ENCODE results near the gene TTC7B.
A peak's percentile ranks its signal among the peaks of the same experiment; 100 is the strongest.

TTC7B gene

DNA sequence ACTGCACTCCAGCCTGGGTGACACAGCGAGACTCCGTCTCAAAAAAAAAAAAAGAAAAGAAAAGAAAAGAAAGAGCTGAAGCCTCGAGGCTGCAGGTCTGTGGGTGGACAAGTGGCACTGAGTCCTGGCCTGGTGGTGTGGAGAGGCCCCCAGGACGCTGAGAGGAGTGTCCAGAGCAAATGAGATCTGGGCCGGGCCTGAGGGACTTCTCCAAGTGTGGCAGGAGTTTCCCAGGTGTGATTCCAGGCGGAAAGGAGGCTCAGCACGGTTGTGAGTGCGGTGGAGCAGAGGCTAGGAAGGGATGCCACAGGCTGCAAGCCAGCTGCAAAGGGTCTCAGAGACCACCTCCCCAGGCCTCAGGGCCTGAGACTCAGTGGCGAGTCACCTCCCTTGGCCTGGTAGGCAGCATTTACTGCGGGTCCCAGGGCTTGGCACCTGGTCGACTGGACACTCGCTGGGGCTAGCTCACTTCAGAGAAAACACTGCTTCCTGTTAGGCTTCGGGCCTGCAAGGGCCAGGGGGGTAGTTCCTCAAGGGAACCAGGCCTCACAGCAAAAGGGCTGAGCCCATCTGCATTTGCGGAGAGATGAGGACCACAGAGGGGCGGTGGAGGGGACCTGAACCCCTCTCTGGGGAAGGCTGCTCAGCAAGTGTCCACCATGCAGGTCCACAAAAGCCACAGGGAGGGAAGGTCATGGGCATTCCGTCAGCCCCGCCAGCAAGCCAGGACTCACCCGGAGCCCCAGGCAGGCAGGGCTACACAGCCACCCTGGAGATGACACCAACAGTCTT lies 11.7 kb downstream of the TTC7B start:
- DNase-seq, result no peak

DNA sequence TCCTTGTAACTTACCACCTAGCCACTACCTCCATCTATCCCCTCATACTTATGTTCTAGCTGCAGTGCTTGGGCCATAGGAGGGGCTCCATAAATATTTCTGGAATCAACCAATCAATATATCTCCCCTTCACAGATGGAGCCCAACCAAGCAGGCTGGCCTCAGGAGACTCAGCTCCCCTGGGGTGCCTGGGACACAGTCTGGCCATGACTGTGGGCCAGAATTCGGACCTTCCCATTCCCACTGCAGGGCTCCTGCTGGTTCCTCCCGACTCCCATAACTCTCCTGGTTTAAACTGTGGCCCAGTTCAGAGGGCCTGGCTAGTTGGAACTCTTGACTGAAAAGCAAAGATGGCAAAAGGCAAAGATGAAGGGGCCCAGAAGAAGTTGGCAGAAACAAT lies 13.0 kb downstream of the TTC7B start:
- DNase-seq, result no peak

DNA sequence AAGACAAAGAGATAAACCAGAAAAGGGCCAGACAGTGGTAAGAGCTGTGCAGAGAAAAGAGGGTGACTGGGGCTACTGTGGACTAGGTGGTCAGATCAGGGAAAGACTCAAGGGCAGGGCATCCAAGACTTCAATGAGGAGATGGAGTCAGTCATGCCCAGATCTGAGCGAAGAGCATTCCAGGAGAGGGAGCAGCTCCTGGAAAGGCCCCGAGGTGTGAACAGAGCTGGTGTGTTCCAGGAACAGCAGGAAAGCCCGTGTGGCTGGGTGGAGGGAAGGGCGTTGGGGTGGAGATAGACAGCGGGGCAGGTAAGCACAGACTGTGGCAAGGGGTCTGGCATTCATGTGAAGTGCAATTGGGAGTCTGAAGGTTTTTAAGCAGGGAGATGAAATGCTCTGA lies 16.8 kb downstream of the TTC7B start:
- DNase-seq, result no peak

DNA sequence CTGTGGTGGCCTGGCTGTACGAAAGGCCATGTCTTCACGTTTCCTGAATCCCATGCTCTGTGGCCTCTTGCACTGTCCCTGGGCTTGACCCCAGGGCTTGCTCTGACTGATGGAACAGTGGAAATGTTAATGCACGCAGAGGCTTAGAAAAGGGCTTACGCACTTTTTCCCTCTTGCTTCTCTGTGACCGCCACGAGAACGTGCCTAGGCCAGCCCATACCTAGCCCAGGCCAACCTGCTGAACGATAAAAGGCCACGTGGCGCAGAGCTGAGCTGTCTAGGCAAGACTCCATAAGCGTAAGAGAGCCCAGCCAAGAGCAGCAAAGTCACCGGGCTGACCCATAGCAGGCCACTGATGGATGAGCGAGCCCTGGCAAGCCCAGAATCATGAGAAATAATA lies 18.3 kb downstream of the TTC7B start:
- DNase-seq, result no peak

DNA sequence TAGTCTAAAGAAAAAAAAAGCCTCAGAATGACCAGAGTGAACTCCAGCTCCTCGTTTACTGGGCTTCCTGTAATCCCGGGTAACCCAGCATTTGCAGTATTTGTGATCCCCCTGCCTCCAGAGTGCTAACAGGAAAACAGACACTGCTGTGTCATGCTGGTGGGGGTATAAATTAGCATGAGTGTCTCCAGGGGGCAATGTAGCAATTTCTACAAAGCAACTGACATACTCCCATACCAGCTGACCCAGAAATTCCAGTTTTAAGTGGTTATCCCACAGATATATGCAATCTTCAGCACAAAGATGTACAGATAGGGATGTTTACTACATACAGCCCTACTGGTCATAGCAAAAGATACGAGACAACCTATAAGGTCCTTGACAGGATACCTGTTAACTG lies 18.8 kb downstream of the TTC7B start:
- no peak for DNase-seq

DNA sequence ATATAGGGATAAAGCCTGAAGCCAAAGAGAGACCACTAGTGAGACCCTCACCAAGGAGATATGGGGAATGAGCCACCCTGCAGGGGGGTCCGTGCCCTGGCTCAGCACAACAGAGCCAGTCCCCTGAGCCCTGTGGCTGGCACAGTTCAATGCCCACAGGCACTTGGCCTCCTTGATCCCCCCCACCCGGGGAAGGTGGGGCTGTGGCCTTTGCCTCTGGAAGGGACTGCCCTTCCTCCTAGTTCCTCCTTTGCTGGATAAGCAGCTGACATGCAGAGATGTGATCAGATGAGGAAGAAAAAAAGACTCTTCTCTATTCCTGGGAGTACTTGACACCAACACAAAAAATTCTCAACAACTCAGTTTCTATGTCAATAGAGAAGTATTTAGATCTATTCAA lies 19.9 kb downstream of the TTC7B start:
- DNase-seq, result peak in 1 of 2 experiments; percentile 44

DNA sequence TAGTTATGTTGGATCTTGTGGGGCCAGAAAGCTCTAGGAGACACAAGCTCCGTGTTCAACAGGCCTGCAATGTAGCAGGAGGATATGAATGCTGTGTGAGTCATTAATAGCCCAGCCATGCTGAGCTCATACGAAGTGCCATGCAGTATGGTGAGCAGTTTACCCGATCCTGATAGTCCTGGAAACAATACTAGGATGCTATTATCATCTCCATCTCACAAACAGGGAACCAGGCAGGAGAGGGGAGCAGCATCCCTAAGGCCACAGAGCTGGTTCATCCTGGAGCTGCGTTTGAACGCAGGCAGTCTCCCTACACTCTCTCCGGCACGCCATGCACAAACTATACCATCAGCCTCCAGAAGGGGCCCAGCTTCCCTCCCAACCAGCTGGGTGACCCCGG lies 20.5 kb downstream of the TTC7B start:
- DNase-seq, result no peak

DNA sequence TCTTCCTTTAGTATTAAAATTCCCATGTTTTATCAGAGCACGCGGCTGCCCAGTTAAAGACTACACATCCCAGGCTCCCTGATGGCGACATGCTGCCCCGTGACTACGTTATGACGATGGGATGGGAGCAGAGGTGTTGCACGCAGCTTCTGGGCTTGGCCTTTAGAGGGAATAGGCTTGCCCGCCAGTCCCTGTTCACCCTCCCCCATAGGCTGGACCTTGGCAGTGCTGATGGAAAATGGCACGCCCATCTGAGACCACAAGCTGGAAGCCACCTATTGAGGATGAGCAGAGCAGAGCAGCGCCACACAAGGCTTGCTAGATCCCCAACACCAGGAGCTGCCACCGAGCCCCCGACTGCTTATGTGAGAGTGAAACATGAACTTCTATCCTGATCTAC lies 24.7 kb downstream of the TTC7B start:
- no peak for DNase-seq

DNA sequence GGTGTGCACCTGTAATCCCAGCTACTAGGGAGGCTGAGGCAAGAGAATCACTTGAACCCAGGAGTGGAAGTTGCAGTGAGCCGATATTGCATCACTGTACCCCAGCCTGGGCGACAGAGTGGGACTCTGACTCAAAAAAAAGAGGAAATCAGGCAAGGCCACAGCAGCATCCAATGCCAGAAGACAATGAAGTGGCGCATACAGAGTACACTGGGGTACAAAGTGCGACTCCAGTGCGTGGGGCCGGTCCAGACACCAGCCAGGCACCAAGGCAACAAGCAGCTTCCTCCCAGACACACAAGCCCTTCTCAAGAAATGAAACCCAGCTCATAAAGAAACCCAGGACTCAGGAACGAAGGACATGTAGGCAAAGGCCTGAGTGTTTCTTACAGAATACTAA lies 28.2 kb downstream of the TTC7B start:
- DNase-seq, result peak; percentile 29 to 35

DNA sequence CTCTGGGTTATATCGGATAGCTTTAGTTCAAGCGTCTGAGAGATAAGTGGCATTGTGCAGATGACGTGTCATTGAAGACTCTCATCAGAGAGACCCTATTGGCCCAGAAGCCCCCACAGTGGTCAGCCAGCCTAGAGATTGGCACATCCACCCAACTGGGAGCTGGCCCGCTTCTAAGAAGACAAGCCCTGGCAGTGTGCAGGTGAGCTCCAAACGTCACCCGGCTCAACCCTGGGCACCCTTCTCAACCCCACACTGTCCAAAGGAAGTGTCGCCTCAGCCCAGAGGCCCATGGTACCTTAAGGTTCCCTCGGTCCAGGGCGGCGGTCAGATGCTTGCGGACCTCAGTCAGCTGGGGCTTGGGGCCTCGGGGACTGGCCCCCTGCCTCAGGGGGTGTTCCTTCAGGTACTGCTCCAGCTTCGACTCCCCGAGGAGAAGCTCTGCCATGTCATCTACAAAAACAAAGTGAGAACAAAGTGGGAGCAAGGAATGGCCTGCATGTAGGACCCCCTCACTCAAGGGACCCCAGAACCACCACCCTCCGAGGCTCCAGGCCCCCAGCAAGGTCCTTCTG lies 30.3 kb downstream of the TTC7B start:
- no peak for DNase-seq

DNA sequence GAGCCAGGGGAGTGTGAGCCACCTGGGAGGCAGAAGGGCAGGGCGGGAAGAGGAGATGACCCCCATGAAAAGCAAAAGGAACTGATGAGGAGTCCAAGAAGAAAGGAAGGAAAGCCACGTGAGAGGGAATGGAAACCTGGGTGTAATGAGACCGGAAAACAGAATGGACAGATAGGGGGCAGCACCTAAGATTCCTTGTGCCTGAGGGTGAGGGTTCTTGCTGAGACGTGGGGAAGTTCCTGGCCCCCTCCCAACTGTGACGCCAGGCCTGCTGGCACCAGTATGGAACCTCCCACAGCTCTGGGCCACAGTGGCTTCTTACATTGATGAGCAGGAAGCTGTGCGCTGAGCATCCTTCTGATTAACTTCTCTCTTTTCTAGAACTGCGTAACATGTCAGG lies 30.8 kb downstream of the TTC7B start:
- no peak for DNase-seq

DNA sequence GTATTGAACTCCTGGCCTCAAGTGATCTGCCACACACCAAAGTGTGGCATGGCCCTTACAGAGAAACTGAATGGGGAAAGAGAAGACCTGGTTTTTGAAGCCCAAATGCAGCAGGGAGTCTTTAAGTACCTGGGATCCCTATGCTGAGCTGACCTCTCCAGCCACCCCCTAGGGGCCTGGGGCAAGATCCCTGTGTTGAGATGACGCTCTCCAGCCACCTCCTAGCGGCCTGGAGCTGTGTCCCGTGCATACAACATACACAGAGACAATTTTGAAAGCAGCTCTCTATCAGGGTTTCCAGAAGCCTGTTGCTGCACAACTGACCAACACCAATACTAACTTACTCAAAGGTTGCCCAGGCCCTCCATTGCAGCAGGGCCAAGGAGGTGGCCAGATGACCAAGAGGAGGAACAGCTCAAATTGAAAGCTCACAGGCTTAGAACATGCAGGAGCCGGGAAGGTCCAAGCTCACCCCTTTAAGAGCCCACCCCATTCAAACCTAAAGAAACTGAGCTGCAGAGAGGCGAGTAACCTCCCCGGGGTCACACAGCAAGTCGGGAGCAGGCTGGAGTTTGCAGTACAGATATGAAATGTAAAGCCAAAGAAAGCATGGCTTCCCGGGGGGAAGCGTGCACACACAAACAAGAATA lies 31.5 kb downstream of the TTC7B start:
- no peak for DNase-seq

DNA sequence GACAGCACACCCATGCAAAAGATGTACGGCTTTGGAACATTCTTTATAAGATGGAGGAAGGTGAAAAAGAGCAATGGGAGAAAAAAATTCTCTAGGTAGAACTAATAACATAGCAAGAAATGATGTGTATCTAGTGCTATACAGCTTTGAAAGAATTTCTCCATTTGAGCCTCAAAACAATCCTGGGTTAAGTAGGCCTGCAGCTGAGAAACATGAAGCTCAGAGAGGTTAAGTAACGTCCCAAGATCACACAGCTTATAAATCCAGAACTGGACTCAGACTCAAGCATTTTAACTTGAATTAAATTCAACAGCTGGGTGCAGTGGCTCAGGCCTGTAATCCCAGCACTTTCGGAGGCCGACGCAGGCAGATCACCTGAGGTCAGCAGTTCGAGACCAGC lies 32.9 kb downstream of the TTC7B start:
- DNase-seq, result no peak

DNA sequence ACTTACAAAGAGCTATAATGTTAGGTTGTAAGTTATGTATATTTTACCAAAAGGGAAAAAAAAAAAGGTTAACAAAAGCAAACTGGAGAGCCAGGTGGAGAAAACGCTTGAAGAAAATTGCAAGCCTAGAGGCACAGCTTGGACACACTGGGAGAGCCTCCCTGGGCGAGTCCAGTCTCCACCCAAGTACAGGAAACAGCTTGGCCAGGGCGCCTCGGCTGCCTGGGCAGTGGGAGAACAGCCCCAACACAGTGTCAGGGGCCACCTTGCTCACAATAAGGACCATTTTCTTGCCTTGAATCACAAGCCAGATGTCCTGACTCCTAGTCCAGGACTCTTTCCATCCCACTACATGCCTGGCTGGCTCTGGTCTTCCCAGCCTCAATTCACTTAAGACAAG lies 33.3 kb downstream of the TTC7B start:
- no peak for DNase-seq

DNA sequence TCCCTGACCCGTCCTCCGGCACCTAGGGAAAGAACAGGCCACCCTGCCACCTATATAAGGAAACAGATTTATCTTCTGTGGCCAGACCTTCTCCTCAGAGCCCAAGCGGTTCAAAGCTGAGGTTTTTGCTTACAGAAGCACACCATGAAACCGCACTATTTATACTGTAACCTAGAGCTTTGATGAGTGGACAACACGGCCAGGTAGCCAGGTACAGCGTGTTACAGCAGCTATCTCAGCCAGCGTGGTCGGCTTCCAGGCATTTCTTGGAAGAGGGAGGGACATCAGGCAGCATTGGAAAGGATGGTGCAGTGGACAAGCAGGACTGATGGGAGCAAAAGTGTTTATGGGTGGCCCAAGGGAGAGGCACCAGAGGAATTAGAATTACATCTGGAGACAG lies 34.4 kb downstream of the TTC7B start:
- no peak for DNase-seq

DNA sequence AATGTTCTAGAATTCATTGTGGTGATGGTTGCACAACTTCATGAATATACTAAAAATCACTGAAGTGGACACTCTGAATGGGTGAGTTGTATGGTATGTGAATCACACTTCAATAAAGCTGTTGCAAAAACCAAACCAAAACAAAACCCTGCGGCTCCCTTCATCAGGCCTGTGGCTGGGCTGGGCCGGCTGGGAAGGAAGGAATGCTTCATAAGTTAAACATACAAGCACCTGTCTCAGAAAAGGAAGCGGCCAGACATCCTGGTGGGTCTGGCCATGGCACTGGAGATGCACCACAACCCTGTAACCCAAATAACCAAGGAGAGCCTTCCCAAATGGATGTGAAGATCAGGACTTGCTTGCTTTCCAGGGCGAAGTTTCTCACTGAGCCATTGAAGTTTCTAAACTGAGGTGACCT lies 34.9 kb downstream of the TTC7B start:
- DNase-seq, result no peak

DNA sequence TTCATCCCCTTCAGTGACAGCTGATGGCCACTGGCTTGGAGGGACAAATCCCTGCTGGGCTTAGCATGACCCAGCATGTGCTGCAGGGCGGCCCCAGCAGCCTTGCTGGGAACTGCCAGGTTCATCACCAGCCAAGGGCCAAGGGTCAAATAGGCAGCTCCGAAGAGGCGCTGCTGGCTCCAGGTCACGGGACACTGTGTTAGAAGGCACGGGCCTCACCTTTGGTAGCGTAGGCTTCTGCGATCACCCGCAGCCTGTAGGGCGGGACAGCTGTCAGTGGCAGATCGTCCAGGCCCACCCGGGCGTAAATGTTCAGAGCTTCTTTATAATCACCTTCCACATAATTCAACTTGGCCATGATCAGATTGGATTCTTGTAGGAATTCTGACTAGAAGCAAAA lies 35.7 kb downstream of the TTC7B start:
- DNase-seq, result no peak

DNA sequence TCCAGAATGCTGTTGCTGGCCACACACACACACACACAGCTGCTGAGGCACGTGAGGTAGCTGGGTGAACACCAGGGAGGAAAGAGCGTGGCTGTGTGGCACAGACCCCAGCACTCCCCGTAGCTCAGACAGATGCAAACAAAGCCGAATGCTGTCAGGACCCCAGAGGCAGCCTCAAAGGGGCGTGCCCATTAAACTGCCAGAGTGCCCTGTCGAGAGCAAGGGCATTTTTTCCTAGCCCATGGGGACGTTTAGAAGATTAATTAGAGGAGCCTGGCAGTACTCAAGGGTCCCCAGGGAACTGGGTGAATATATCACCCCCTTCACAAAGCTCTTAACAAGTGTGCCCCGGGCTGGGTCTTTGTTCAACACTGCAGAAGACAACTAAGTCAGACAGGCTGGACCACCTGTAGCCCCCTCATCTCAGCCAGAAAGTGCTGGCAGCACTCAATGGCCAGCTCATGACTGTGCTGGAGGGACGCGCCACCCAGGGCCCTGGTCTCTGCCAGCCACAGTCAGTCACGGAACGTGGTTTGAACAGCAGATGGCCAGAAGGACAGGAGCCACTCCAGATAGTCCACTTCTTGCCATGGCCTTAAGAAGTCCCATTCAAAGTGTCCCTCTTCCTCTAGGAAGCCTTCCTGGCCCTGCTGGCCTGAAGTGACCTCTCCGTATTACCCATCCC lies 37.5 kb downstream of the TTC7B start:
- DNase-seq, result no peak

DNA sequence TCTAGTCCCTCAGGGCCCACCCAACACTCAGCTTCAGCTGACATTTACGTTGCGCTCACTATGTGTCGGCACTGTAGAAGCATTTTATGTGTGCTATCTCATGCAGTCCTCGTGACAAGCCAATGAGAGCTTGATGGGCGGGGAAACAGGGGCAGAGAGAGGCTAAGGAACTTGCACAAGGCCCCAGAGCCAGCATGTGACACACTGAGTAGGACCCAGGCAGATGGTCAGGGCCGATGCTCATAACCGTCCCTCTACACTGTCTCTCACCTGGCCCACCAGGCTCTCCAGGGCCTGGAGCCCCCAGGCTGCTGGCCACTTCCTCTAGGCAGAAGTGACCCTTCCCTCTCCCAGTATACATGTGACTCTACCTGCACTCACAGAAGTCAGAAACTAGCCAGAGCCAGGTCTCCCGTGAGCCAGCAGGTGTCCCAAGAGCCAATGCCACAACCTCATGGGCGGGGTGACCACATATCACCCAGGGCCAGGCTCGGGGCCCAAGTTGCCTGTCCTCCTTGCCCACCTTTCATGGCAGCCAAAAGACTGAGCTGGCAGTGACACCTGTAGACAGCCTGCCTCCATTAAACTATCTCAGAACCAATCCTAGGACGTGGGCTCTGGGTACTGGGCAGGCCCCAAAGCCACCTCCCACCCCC lies 38.3 kb downstream of the TTC7B start:
- DNase-seq, result no peak

DNA sequence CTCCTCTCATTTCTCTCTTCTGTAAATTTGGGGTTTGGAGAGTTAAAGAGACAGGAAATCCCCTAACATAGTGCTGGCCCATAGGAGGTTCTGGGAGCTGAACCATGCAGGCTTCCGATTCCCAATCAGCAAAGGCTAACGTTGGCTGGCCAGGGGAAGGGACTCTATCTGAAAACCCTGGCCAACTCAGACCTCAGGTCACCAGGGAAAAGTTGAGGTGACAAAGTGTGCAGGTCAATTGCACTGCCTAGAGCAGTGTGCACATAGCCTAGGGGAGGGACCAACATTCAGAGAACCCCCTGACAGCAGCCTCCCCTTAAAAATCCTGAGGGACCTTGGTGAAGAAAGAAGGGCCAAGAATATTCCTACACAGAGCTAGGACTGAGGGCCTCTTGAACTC lies 38.9 kb downstream of the TTC7B start:
- no peak for DNase-seq

DNA sequence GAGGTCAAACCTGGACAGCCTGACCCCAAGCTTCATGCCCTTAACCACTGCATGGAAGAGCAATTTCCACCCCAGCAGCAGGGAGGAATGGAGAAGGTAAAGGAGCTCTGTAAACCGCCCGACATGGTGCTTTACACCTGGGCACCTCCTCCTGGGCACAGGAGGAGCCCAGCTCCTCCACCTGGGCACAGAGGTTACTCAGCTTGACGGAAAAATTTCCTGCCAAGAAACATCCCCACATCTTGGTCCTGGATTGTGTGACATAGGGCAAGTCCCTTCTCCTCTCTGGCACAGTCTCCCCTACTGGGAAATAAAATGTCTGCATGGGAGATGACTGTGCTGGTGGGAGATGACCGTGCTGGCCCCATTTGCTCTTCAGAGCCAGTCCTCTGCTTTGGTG lies 40.8 kb downstream of the TTC7B start:
- no peak for DNase-seq

DNA sequence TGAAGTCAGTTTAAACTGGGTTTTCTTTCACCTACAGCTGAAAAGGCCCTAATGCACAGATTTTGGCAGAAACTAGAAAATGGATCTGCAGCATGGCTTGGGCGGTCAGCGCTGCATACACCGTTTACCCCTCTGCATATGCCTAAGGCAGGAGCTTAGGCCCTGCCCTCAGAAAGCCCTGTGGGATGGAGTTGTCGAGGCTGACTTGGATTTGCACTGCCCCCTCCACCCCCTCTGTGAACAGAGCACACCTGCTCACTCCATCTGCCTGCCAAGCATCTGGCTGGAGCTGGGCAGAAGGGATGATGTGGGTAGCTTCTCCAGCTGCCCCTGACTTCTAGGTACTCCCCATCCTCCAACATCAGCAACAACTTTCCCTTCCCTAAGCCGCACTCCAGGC lies 41.9 kb downstream of the TTC7B start:
- no peak for DNase-seq

DNA sequence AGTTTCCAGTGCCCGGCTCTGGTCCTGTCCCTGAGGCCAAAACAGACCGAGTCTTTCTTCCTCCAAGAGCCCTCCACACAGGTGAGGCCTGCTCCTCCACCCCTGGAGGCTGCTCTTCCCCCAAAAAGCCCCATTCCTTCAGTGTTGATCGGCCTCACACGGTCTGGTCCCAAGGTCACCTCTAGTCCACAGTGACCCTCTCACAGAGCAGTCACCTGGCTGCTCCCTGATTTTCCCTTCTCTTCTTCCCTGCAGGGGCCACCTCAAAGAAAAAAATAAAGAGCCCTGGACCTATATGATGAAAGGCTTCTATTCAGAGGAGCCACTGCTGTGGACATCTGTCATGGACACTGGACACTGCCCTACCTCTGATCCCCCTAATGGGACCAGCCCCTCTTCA lies 42.5 kb downstream of the TTC7B start:
- DNase-seq, result no peak

DNA sequence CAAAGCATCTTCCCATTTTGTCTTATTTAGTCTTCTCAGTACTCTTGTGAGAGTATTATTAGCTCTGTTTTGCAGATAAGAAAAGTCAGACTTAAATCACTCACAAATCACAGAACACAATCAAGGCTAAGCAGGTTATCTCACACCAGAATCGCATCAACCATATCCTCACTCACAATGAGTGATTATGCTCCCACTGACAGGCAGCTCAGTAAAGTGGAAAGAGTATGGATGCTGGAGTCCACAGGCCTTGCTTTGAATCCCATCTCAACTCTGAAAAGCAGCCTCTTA lies 43.1 kb downstream of the TTC7B start:
- no peak for DNase-seq
